NCI-H2196 treated with DMSO at 0.1 percent for 48 hours (cell line): ENCODE results near the gene SEMA5A.

Experiments used
- DNase-seq: peaks from one replicate; lab custom pipeline; 2025; ENCODE audit not compliant: unreplicated experiment; lab: John Stamatoyannopoulos, UW

Gene SEMA5A

DNA sequence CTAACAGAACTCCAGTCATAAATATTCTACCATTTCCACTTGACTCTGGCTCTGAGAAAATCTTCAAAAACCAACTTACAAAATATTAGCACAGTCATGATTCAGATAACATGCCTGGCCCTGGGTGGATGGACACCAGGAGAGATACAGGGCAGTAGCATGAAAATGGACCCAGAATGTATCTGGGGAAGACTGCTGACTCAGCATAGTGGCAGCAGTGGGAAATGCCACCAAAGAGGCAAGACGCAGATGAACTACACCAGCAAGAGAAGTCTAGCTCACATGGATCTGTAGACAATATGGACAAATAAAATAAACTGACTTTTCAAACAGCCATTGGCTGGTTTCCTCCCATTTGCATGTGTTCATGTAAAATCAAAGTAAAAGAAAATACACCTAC is 359.8 kb downstream of the SEMA5A start:
- no peak for DNase-seq

DNA sequence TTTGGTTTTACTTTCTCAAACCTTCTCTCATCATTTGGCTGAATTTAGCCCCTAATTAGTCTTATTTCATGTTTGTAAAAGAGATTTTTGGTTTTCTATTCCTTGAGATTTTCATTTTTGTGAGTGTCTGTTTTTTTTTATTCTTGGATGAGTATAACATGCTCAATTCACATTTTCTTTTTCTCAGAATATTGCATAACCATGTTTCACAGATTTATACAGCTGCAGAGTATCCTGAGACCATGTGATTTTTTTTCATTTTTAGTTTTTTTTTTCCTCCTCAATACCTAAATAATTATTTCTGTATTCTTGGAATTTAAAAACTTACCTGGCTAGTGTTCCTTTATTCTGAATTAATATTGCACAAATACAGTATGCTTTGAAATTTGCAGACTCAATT is 361.9 kb downstream of the SEMA5A start:
- DNase-seq, result no peak

DNA sequence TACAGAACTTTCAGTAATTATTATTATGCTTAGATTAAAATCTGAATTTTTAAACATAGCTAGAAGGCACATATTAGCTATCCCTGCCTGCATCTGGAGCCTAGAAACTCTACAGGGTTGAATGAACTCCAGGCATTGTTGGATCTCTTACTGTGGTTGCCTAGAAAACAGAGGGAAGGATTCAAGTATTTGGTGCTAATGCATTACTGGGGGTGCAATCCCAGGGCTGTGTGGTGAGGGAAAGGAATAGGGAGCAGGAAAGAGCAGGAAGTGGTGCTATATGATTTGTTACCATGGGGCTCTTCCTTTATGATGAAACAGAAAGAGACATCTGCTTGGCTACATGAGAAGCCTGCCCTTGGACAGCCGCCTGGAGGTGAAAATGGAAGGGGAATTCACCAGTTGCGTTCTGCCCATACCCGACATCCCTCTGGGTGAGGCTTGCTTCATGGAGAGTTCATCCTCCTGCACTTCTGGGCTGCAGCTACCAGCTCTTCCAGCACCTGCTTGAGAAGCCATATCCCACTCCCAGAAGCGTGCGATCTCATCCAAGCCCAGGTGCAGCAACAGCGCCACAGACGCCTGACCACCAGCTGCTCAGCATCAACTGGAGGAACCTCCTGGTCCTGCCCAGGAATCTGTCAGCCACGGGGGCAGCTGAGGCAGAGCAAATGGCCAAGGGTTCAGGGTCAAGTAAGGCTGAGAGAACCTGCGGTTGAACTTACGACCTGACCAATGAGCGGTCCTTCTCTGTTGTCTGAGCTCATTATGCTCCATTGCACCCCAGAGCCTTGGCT is 362.8 kb downstream of the SEMA5A start:
- no peak for DNase-seq

DNA sequence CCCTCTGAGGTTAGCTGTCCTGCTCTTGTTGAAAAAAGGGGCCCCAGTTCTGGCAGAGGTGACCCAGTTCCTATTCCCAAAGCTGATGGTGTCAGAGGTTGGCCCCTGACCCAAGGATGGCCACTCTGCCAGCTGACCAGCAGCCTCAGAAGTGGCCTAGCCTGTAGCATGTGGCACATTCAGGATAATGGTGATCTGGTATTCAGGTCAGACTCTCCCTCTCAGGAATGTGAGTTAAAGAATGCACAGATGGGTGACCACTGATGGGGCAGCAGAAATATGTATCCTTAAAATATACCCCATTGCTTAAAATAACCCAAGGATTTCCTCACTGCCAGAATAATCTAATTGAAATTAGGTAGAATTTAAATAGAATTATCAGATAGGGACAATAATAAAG is 369.2 kb downstream of the SEMA5A start:
- no peak for DNase-seq

DNA sequence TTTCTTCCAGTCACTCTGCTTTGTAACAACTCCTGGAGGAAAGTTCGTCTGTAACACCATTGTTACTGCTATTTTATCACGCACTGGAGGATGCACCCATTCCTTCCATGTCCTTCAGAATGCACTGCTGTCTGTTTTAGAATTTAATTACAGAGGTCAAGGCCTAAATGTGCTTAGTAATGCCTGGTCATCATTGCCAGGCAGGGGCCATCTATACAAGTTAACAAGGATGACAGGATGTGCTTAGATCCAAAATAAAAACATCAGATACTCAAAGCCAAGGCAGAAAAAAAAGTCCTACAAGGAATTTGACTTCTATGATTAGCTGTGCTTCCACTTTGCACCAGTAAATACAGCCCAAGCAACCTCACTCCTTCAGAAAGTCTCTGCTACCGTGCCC is 371.4 kb downstream of the SEMA5A start:
- DNase-seq, result no peak

DNA sequence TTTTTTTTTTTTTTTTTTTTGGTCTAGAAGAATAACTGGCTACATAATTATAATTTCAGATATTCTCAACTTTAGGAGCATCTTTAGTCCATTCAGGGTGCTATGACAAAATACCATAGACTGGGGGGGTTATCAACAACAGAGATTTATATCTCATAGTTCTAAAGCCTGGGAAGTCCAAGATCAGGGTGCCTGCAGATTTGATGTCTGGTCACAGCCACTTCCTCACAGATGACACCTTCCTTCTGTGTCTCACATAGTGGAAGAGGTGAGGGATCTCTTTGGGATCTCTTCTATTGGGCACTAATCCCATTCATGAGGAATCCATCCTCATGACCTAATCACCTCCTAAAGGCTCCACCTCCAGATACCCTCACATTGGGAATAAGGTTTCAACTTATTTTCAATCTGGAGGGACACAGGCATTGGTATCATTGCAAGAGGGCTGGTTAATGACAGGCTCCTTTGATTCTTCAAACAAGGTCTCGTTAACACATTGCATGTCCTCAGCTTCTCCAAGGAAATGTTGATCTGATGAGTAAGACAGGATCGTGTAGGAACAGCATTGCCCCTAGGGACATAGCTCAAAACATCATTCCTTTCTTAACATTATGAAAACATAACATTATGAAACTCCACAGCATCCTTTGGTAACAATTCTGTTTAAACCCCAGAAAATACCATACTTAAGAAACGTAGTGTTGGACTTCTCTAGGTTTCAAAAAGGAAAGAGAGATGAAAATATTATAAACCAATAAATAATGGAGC is 372.4 kb downstream of the SEMA5A start:
- no peak for DNase-seq

DNA sequence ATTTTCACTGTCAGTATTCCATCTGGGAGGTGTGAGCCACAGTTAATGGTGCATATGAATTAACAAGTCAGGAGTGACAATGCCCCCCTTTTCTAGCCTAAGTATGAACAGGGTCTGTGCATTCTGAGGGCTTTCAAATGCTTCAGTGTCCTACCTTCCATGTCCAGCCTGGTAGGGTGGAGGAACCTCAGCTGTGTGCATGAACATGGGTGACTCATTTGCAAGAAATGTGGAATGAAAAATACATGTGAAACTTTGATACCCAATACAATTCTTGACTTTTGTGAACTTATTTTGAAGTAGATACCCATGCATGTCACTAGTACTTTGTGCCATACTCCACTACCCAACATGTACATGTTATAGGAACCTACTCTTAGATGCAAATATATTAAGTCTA is 375.8 kb downstream of the SEMA5A start:
- DNase-seq, result no peak

DNA sequence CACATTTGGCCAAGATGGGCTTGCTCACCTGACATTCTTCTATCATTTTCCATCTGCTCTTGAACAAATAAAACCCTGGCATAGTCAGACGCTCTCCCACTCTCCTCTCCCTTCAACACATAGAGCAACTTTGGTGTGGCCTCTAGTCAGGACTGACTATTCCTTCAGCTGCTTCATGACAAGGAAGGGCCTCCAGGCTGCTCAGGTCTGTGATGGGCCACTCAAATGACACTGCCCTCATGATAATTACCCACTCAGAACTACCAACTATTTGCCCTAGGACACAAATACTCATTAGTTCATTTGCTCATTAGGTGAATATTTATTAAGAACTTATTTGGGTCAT is 376.3 kb downstream of the SEMA5A start:
- no peak for DNase-seq

DNA sequence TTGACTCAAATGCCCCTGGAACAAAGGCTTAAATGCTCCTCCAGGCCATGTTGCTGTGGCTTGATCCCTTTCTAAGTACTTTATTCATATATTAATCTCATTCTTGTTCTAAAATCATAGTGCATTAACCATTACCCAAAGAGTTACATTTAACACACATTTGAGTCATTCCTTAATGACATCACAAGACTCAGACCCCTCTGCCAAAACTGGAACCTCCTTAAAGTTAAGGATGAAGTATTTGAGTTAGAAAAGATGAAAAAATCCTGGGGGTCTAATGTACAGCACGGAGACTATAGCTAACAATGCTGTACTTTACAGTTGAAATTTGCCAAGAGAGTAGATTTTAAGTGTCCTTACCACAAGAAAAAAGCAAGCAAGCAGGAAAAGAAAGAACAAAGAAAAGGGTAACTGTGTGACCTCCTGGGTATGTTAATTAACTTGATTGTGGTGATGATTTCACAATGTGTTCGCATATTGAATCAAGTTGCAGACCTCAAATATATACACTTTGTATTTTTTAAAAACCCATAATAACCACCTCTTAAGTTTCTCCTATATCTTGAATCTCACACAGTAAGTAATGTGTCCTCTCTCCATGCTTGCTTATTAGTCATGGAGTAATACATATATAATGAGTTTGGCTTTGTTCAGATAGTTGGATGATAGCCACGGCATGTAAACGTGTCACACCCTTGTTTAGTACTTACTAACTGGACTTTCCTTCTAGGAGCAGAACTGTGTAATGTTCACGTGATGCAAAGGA is 376.9 kb downstream of the SEMA5A start:
- DNase-seq, result no peak

DNA sequence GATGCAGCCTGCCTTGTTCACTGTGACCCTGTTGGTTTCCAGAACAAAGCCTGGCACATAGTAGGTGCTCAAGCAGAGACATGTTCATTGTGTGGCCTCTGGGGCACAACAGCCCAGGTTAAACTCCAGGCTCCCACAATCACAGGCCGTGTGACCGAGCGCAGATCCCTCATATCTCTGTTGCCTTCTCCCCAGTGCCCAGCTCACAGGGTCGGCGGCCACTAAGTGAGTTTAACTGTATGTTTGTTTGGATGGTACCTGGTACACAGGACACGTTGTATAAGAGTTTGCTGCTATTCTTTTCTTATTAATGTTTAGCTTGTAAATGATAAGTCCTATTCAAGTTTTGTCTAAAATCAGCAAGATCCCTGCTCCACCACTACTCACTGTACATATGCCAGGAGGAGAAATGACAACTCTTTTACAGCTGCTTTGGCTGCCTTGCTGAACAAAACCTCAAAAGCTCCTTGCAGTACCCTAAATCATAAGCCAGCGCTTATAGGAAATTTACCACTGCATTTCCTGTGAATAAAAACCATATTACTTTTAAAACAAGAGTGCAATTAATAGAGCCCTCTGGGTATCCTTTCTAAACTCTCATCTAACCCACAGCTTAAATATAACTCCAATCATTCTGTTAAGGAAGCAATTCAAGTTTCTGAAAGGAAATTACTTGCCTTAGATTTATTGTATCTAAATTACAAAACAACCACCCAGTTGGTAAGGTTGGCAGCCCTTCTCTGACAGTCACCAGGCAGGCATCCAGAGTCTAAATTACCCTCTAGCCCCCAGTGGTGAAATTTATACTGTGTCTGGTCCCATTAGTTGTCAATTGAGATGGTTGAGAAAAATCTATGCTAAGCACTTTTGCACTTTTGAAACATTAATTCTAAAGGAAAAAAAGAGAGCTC is 379.4 kb downstream of the SEMA5A start:
- DNase-seq, result no peak

DNA sequence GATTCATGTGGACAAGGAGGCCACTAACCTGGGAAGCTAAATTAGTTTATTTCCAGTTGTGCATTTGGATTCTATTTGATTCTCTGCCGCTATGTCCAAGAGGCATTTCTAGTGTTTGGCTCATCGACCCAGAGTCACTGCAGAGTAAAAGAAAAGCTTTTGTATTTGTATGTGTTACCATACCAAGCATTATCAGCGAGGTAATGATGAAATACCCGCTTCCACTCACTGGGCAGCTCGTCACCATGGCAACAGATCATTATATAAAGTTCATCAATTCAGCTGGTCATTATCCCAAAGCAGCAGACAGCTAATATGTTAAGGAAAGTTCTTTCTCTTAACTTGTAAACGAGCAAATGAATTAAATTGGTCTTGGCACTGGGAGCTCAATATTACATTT is 380.3 kb downstream of the SEMA5A start:
- no peak for DNase-seq

DNA sequence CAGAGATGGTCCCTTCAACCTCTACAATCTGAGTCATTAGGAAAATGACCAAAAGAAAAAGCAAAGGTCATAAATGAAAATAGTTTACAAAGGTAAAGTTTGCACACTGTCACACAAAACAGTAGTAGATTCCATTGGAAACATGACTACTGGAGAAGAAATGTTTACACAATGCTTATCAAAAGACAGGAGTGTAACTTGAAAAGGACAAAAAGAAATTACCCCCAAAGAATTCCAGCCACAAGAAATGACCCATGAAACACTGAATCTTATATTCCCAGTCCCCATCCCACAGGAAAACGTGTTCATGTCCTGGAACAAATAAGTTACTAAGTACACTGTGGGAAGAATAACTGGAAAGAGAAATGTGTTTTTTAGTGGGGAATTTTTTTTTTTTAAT is 385.1 kb downstream of the SEMA5A start:
- no peak for DNase-seq

DNA sequence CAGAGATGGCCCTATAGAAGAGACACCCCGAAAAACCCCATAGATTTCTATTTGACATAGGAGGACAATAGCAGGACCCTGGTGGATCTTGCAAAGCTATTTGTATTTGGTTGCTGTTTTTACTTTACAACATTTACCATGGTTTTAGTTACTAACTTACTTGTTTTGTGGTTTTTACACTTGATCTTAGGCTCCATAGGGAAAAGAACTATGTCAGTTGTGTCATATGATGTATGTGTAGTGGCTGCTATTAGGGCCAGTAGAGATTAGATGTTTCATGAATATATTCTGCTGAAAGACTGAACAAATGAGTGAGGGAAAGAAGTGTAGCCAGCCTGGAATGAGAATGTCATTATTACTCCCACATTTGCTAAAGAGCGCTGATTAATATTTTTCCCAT is 388.1 kb downstream of the SEMA5A start:
- no peak for DNase-seq

DNA sequence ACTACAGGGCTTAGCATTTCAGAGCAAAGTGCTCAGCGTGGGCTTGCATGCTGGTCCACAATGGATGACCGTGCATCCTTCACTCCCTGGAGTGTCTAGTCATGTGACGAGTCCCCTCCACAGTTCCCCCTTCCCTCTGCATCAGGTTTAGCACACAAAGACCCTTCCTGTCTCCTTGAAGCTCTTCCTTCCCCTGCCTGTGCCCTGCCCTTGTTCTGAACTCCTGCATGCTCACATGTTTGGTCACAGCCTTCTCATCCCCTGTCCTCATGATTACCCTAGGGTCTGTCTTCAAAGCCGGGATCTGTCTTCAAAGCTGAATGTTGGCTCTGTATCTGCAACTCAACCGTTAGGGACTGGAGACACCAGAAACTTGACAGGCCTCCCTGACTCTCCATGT is 388.9 kb downstream of the SEMA5A start:
- DNase-seq, result no peak

DNA sequence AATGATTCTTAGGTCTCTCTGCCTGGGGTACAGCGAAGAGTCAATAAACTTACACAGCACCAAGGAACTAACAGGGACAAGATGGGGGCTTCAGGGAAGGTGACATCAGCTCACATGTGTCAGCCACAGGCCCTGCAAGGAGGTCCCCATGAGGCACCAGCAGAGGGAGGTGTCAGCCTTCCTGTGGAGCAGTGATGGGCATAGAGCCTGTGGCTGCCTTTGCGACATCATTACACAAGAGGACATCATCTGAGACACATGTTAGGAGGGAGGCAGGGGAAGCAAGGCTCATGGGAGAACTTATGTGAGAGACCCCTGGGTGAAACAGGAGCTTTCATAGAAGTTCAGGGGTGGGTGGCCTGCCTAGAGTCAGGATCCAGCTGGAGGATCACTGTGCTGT is 389.6 kb downstream of the SEMA5A start:
- DNase-seq, result no peak

DNA sequence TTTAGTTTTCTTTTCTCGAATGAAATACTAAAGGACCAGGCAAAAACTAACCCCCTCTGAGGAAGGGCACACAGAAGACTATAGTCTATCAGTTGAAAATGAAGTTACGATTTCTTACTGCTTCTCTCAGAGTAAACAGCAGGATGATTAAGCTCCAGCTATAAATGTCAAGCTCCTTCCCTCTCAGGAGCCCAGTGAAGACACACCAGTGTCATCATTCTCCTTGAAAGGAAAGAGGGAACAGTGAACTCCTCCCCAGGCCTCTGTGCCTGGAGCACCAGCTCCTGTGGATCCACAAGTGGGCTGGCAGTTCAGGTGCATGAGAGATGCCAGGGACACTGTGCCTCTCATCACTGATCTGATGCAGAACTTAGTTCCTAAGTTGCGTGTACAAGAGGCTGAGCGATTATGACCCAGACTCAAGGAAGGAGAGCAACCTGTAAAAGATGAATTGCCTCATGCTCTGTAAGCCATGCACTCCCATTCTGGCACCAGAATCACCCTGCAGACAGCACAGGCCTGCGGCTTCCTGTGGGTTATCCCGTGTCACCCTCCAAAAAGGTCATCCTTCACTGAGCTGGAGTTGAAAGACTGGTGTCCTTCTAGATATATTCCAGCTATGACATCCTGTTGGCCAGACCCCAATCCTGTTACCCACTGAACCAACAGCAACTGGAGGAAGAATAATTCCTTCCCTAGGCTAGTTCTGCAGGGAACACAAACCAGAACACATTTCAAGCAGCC is 394.0 kb downstream of the SEMA5A start:
- DNase-seq, result no peak

DNA sequence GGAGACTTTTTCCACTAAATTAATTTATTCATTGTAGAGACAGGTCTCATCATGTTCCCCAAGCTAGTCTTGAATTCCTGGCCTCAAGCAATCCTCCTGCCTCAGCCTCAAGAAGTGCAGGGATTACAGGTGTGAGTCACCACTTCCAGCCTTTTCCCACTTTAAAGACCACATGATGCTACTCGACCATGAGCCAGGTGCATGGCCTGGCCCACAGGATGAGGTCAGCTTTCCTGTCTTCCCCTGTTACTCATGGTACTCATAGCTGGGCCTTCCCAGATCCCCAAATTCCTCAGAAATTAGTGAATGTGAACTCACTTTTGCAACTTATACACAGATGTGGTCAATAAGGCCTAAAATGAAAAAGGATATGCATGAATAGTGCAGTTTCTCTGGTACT is 395.9 kb downstream of the SEMA5A start:
- DNase-seq, result no peak

DNA sequence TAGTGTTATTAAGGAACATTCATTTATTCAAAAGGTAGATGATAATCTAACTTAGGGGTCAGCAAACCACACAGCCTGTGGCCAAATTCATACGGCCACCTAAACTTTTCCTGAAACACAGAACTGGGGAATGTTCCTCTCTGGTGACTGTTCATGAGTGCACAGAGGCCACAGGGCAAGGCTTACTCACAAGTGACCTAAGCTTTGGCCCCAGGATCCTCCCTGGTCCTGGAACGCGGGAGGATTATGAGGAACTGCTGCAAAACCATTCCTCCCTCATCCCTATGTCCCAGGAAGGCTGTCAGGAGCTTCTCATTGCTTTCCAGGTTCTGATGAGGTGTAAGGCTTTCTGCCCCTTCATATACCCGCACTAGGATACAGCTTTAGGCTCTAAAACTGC is 397.6 kb downstream of the SEMA5A start:
- no peak for DNase-seq

DNA sequence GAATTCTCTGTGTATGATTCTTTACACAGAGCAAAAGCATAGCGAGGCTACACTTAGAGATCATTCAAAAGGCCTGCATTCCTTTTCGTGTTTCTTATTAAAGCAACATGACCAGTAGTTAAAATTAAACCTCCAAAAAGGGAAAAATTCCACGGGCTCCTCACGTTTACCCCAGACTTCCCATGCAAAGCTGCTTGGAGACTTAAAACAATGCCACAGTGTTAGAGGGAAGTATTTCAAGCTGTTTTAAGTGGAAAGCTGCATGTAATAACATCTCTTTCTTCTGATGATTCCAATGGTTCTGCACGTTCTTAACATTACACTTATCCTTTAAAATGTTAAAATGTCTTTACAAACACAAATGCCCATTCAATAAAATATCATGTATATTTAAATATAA is 405.2 kb downstream of the SEMA5A start:
- no peak for DNase-seq

DNA sequence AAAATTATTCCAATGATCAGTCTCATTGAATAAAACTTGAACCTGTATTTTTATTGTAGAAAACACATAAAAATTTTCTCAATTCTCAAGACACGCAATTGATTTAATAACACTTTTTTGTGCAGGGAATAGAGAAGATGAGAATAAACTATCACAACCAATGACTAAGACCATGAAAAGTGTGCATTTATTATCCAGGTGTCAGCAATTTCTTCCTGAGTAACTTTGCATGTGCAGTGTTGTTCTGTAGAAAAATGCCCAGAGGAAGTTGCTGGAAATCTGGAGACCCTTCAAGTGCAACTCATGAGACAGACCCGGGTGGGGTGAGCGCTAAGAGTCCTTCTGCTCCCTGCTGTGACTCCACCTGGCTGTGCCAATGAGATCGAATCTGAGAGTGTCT is 405.7 kb downstream of the SEMA5A start:
- DNase-seq, result no peak
